KOPT-K1 (cell line): Measurements from ENCODE around the gene MACROD2.

Experiments
- H3K27ac ChIP-seq: fragments of 200-600 bp; sonication (generic); 2 replicates; pipeline ENCODE4 v1.5.1; 2016; ENCODE audit warnings: antibody characterized with exemption, mild to moderate bottlenecking, low read depth, low read length; ENCODE audit not compliant: poor library complexity, severe bottlenecking
- H3K36me3 ChIP-seq: fragments of 200-600 bp; sonication (generic); 2 replicates; pipeline ENCODE4 v1.5.1; 2017; ENCODE audit warnings: antibody characterized with exemption, mild to moderate bottlenecking, low read length, moderate library complexity; ENCODE audit not compliant: insufficient read depth
- H3K9me3 ChIP-seq: fragments of 200-600 bp; sonication (generic); 2 replicates; pipeline ENCODE4 v1.5.1; 2017; ENCODE audit warnings: antibody characterized with exemption, low read length, mild to moderate bottlenecking; ENCODE audit not compliant: insufficient read depth, poor library complexity, severe bottlenecking

Gene MACROD2

DNA sequence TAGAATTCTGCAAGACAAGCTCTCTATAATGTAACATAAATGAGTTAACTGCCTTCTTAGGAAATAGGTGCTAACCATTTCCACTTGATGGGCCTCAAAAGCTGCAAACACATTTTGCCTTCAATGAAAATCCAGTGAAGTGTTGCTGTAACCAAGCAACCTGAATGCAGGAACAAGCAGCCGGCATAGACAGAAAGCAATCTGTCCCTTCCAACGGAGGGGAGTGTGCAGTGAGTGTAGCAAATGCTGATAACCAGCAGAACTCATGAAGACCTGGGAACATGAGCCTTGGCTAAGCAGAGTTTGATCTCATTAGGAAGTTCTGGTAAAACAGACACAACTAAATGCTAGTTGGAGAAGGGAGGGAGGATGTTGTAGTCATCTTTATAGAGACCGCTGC lies 1880.1 kb downstream of the MACROD2 start:
- H3K36me3 ChIP-seq: no peaks in the 10 kb centered on the region
- no peak overlapping the region for H3K27ac ChIP-seq
- no peaks in the 10 kb centered on the region for H3K9me3 ChIP-seq

DNA sequence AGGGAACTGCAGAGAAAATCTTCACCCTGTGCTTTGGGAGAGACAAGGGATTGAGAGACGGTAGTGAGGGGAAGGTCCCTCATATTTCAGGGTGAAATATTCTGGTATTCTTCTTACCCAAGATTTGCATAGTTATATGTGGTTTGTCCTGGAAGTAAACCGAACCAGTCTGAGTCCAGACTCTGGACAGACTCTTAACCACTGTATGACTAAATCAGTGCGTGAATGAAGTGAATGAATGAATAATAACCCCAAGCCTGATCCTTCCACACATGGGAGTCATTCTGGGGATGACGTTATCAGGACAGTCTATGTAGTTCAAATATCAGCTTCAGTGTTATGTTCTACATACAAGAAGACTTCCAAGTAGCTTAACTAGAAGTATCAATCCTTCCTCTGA lies 1887.2 kb downstream of the MACROD2 start:
- Histone ChIP-seq H3K9me3 (peaks cover 6% of the 10 kb centered on the region), H3K36me3 (no peaks in the 10 kb centered on the region), H3K27ac (no peak overlapping the region)

DNA sequence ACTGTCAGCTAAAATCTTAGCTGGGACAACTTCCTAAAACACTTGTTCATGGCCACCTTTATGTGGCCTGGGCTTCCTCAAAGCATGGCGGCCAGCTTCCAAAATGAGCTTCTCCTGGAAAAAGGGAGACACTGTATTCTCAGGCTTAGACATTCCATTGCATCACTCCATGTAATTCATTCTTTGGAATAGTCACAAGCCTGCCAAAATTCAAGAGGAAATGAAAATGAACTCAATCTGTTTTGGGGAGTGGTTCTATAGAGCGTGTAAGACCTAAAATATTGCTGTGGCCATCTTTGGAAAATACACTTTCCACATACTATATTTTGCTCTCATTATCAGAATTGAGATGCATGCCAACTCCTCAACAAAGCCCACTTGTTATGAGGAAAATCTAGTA lies 1890.9 kb downstream of the MACROD2 start:
- H3K36me3 ChIP-seq: no peaks in the 10 kb centered on the region
- peaks cover 6% of the 10 kb centered on the region for H3K9me3 ChIP-seq

DNA sequence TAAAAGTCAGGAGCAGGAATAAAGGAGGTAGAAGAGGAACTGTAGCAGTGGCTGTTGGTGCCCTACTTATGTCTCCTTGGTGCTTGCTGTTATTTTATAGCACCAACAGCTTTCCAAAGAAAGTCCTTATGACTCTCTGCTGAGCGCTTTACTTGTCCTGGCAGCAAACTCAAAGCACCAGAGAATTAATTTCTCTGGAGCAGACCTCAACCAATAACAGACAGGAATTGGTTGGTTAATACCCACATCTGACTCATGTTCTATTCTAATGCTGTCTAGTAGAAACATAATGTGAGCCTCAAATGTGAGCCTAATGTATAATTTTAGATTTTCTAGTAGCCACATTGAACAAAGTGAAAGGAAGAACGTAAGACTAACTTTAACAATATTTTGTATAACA lies 1892.1 kb downstream of the MACROD2 start:
- no peak overlapping the region for H3K27ac ChIP-seq
- peaks cover 6% of the 10 kb centered on the region for H3K9me3 ChIP-seq
- H3K36me3 ChIP-seq: no peaks in the 10 kb centered on the region

More for the DNA sequence above, 1890.9 kb downstream of the MACROD2 start:
- H3K27ac ChIP-seq: no peak overlapping the region

DNA sequence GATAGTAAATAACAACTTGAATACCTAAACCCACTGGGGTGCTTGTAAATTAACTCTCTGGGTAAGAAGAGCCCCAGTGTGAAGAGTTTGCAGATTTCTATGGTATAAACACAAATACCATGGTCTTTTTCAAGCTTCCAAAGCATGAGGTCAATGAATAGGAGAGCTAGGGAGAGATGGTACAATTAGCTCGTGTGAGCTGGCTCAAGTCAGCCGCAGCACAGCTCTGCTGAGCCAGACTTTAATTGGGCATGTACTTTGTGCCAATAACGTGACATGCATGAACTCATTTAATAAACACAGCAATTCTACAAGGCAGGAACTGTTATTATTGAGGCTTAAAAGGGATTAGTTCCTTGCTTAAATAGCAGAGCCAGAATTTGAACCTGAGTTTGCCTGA lies 1893.7 kb downstream of the MACROD2 start:
- peaks cover 6% of the 10 kb centered on the region for H3K9me3 ChIP-seq
- H3K36me3 ChIP-seq: no peaks in the 10 kb centered on the region
- no peak overlapping the region for H3K27ac ChIP-seq

DNA sequence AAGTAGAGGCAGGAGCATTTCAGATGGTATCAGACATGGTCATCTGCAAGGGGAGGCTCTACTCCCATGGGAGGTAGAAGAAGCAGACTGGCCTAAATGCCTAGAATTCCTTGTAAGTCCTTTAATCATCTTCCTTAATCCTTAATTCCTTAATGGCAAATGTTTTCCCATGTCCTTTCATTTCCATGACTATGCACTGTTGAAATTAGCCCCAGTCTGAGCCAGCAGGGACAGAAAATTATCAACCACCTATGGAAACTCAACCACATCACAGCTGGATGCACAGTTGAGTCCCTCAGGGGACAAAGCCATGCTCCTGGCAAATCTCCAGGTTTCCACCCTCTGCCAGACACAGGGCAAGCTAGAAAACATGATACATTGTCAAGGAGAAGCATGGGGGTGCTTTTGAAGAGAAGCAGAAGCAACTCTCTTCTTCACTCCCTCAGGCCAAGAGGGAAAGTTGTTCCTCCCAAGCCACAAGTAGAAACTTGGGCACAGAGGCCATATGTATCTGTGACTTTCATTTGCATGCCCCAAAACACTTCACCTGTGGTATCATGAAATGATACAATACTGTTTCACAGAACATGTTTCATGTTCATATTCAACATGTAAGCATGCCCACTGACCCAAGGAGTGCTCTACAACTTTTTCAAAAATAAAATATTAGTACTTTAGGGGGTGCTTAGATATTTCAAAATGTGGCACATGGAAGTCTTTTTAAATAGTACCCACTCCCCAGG lies 1894.4 kb downstream of the MACROD2 start:
- Histone ChIP-seq H3K36me3 (no peaks in the 10 kb centered on the region), H3K9me3 (peaks cover 6% of the 10 kb centered on the region), H3K27ac (no peak overlapping the region)

DNA sequence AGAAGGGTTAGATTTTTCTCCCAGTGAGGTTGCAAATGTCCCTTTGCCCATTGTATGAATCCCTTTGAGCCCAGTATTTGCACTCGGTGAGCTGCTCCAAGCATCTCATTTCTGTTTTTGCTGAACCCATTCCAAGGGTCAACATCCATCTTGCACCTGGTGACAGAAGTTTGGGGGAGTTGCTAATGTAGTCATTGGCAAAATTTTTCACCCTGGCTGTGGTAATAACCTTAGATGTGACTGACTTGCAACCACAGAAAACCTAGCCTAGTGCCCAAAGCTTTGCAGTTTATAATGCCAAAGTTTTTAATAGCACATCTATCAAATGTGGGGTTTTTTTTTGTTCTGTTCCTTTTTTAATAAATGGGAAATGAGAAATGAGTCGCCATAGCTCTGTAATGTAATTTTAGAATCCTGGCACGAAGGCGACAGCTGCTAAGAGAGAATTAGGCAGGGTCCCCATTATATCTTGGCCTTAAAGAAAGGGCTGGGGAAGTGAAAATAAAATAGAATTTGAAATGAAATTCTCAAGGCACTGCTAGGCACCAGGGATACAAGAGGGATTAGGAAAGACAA lies 1895.2 kb downstream of the MACROD2 start:
- Histone ChIP-seq H3K9me3 (peaks cover 6% of the 10 kb centered on the region), H3K36me3 (no peaks in the 10 kb centered on the region), H3K27ac (no peak overlapping the region)

DNA sequence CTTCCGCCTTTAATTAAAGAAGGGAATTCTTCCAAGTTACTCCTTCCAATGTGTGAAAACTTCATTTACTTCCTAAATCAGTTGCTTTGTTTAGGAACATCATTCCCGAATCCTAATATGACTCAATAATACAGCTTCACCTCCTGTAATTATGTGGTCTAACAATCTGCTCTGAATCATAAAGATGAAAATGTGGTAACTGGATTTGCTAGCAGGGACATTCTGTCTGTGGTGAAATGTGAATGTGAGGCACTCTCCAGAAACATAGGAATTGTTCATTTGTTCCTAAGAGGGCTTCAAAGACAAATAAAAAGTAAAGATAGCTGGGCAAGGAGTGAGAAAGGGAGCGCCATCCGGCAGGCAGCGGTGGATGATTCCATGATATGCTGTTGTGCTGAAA lies 1899.8 kb downstream of the MACROD2 start:
- no peaks in the 10 kb centered on the region for H3K9me3 ChIP-seq
- no peak overlapping the region for H3K27ac ChIP-seq
- H3K36me3 ChIP-seq: no peaks in the 10 kb centered on the region

DNA sequence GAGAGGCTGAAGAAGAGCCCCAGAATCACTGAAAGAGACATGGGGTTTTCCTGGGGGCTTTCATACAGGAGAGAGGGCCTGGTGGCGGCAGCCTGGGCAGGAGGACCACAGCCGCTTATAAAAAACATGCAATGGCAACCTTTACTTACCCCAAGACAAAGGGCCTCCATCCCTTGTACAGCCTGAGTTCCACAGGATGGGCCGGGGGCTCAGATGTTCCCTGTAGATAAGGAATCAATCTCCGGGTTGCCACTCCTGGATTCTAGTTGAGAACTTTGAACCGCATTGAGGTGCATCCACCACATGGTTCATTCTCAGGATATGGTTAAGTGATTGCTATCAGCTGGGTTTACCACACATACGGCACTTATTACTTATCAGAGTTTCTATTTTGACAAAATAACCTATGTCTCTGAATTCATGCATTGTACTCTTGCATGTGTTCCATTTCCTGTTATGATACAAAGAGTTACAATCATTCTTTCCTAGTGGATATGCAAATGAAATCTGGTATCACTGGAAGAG lies 1900.3 kb downstream of the MACROD2 start:
- H3K36me3 ChIP-seq: no peaks in the 10 kb centered on the region
- no peaks in the 10 kb centered on the region for H3K9me3 ChIP-seq
- no peak overlapping the region for H3K27ac ChIP-seq

DNA sequence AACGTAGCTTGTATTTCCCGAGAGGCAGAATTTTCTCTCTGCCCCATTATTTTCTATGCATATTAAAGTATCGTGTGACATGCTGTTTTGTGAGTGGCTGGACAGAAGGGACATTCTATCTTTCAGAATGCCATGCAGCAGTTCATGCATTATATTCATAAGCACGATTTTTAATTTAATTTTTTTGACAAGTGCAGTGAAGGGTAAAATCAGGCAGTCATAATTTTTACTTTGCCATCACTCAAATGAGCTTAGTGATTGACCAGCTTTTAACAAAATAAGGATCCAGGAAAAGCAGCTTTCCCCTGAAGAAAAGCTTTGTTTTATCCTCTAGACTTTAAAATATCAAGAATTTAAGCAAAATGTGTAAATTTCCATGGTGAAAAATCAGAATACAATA lies 1904.7 kb downstream of the MACROD2 start:
- H3K27ac ChIP-seq: no peak overlapping the region
- H3K9me3 ChIP-seq: no peaks in the 10 kb centered on the region
- no peaks in the 10 kb centered on the region for H3K36me3 ChIP-seq

DNA sequence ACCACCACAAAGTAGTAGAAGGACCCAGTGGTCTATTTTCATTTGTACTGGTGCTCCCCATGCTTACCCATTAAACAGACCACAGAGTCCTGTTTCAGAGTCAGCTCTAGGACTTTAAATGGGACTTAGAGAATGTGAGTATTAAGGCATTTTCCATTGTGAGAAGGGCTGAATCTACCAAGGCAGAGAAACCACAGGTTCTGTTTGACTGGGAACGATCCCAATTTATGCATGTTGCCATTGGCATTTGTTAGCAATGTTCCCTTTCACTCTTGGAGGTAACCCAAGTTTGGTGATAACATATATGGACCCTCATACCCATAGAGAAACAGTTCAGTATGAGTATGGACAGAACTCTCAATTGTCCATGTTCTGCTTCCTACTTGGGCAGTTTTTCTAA lies 1905.1 kb downstream of the MACROD2 start:
- H3K36me3 ChIP-seq: no peaks in the 10 kb centered on the region
- no peaks in the 10 kb centered on the region for H3K9me3 ChIP-seq
- H3K27ac ChIP-seq: no peak overlapping the region

DNA sequence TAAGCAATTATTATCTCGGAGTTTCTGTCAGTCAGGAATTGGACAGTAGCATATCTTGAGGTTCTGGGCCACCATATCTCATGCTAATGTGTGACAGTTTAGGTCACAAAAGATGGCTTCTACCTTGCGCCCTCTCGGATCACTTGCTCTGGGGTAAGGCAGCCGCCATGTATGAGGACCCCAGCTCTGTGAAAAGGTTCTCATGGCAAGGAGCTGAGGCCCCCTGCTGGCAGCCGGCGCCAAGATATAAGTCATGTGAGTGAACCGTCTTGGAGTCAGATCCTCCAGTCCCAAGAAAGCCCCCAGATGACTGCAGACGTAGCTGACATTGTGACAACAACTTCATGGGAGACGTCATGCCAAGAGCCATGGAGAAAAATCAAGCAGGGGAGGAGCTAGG lies 1907.2 kb downstream of the MACROD2 start:
- Histone ChIP-seq H3K9me3 (no peaks in the 10 kb centered on the region), H3K36me3 (no peaks in the 10 kb centered on the region), H3K27ac (no peak overlapping the region)

DNA sequence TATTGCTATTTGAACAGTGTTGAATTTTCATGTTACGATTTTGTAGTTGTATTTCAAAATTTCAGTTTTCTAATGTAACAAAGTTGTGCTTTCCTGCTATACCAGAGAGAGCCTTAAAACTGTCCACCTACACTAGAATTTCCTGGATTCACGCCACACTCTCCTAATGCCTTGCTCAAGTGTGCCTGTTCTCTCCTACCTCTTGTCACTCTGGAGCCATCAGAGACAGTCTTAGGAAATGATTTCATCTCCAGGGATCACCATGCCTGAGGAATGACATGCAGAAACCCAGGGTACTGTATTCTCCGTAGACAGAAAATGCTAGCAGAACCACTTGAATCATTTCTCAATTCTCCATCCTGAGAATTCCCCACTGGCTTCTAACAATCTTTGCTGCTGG lies 1910.3 kb downstream of the MACROD2 start:
- H3K36me3 ChIP-seq: no peaks in the 10 kb centered on the region
- no peak overlapping the region for H3K27ac ChIP-seq
- no peaks in the 10 kb centered on the region for H3K9me3 ChIP-seq

DNA sequence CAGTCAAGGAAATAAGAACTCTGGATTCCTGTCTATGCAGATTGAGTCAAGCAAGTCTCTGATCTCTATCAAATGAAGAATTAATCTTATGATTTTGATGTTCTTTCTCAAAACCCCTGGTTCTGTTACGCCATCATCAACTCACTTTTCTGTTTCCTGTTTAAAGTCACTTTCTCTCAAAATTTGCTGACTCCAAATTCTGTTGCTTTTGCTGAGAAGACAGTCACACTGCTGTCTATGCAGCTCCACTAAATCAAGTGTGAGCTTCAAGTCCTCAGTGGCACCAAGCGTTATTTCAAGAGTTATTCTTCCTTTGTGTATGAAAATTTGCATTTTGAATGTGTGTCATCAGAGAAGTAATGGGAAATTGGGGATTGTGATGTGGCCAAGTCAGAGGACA lies 1914.7 kb downstream of the MACROD2 start:
- H3K9me3 ChIP-seq: no peaks in the 10 kb centered on the region
- H3K27ac ChIP-seq: no peak overlapping the region
- H3K36me3 ChIP-seq: no peaks in the 10 kb centered on the region

DNA sequence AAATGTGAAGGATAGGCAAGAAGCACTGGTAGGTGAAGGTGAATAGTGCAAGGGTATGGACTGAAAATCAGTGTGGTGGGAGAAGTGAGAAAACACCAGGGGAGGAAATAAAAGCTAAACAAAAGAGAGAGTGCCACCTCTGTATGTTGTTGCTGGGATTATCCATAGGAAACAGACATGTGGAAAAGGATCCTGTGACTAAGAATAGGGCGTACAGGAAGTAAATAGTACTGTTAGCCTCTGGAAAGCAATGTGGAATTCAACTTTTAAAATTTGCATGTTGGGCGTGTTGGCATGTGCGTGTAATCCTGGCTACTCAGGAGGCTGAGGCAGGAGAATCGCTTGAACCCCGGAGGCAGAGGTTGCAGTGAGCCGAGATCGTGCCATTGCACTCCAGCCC lies 1916.3 kb downstream of the MACROD2 start:
- no peaks in the 10 kb centered on the region for H3K9me3 ChIP-seq

More for the DNA sequence above, 1916.3 kb downstream of the MACROD2 start:
- H3K27ac ChIP-seq: no peak overlapping the region
- H3K36me3 ChIP-seq: no peaks in the 10 kb centered on the region
